GM10248 (cell line): ENCODE data around the gene FBLN2.

ENCODE experiments used
- CTCF ChIA-PET: fragments of 300-600 bp; sonication (Branson Sonifier 250); formaldehyde crosslinking; extraction: SDS; loops from one replicate; lab custom pipeline; 2021; ENCODE audit warnings: antibody characterized with exemption; lab: Yijun Ruan, JAX
- POLR2A ChIA-PET: fragments of 350-650 bp; sonication (Branson Sonifier 250); formaldehyde crosslinking; extraction: SDS; loops from one replicate; lab custom pipeline; 2020; ENCODE audit warnings: antibody characterized with exemption; lab: Yijun Ruan, JAX
- DNase-seq: peaks from one replicate; pipeline ENCODE4 v3.0.0; 2012; ENCODE audit errors: extremely low spot score
- TF ChIP-seq, protein P1 (sequence below): IDR thresholded peaks from 2 replicates; pipeline ENCODE4 v1.5.1; 2012; ENCODE audit warnings: mild to moderate bottlenecking, low read depth; ENCODE audit errors: extremely low read depth, missing control alignments, control extremely low read depth

The FBLN2 gene

DNA sequence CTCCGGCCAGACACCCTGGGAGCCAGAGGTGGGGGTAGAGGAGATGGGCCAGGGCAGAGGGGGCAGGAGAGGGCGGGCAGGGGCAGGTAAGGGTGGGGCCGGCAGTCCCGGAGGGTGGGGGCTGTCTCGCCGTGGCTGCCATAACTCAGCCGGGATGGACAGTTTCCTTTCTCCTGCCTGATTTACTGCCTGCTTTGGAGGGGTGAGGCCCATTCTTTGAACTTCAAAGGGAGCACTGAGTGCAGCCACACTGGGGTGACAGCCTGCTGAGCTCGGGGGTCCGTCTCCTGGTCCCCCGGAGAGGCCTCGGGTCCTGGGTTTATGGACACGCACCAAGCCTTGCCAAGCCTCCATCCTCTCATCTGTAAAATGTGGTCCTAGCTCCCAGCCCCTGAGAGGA is 135.4 kb downstream of the FBLN2 start:
- TF ChIP-seq, protein P1, sequence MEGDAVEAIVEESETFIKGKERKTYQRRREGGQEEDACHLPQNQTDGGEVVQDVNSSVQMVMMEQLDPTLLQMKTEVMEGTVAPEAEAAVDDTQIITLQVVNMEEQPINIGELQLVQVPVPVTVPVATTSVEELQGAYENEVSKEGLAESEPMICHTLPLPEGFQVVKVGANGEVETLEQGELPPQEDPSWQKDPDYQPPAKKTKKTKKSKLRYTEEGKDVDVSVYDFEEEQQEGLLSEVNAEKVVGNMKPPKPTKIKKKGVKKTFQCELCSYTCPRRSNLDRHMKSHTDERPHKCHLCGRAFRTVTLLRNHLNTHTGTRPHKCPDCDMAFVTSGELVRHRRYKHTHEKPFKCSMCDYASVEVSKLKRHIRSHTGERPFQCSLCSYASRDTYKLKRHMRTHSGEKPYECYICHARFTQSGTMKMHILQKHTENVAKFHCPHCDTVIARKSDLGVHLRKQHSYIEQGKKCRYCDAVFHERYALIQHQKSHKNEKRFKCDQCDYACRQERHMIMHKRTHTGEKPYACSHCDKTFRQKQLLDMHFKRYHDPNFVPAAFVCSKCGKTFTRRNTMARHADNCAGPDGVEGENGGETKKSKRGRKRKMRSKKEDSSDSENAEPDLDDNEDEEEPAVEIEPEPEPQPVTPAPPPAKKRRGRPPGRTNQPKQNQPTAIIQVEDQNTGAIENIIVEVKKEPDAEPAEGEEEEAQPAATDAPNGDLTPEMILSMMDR = no peak
- CTCF ChIA-PET = interaction anchor here (1.3 kb wide), 1 partner anchor 27 kb away, joined by 5 read pairs; no protein-coding TSS in a partner anchor

GRCh38 chr3:13684854-13685253 is 135.9 kb downstream of the FBLN2 start:
- ChIA-PET CTCF (interaction anchor here (1.3 kb wide), 1 partner anchor 27 kb away, joined by 5 read pairs; no protein-coding TSS in a partner anchor), POLR2A (no interaction called here)
- TF ChIP-seq, protein P1 = no peak
- DNase-seq = no peak

More for the DNA sequence above, 135.4 kb downstream of the FBLN2 start:
- POLR2A ChIA-PET = no interaction called here
- DNase-seq = no peak

- TF ChIP-seq, protein P1 = no peak
- no peak for DNase-seq
- CTCF ChIA-PET = interaction anchor here (4.8 kb wide), 1 partner anchor 28 kb away, joined by 14 read pairs; no protein-coding TSS in a partner anchor
- POLR2A ChIA-PET = no interaction called here
These were observed 136.8 kb downstream of the FBLN2 start for GRCh38 chr3:13685721-13686120.

DNA sequence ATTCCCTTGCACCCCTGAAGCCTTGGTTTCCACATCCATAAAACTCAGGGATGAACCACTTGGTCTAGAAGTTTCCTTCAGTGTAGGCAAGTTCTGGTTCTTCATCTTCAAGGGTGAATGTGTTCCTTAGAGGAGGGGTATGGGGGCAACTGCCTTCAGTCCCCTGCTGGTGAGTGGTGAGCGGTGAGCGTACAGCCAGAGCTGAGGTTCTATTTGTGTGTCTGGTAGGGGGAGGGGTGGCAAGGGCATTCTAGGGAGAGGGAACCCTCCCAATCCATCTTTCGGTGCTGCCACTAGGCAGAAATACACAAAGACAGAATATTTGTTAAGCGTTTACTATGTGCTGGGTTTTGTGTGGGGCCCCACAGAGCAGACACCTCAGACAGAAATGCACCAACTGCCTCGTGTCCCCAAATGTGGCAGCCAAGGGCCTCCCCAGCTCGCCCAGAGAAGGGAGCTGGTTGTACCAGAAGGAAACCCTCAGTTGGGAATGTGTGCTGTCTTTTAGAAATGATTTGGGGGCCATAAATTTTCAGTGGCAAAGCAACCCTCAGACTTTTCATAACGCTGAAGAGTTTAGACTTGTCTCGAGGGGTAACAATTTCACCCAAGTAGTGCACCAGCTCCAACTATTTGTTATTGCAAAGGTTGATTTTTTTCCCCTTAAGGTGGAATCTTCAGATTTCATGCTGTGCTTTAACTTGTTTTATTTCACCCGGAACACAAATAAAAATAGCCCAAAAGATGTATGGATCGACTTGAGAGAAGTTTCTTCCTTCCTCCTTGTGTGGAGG is 137.6 kb downstream of the FBLN2 start:
- ChIA-PET POLR2A (no interaction called here), CTCF (interaction anchor here (4.8 kb wide), 1 partner anchor 29 kb away, joined by 14 read pairs; no protein-coding TSS in a partner anchor)
- TF ChIP-seq, protein P1 = no peak
- DNase-seq = no peak

DNA sequence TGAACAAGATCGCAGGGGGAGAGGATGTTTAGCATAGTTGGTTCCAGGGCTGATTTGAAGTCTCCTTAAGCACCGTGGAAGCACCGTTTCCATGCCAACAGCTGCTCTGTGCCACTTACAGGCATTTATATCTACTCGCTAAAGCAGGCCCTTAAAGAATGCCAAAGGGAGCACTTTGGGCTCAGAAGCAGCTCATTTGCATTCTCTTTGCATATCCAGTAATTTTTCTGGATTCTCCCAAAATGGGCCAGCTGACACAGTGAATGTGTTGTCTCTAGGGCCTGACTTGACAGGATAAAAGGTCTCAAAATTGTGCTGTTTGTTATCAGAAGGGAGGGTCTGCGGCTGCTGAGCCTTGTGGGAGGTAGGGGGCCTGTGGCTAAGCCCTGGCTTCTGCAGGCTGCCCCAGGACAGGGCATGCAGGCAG is 138.6 kb downstream of the FBLN2 start:
- TF ChIP-seq, protein P1 = no peak
- ChIA-PET POLR2A (no interaction called here), CTCF (interaction anchor here (1.5 to 4.8 kb wide), 2 partner anchors 15 to 29 kb away, joined by 4 to 14 read pairs; no protein-coding TSS in a partner anchor)
- DNase-seq = no peak
